H7 (cell line): ENCODE data around the gene MAPK9. TPM values are rescaled to one million over a fixed set of nuclear protein-coding genes. Genes with fewer than 3 reads are reported as not detected.

Source experiments
- DNase-seq: peaks from one replicate; pipeline ENCODE4 v3.0.0; 2012
- H3K27me3 ChIP-seq: 2 replicates; pipeline ENCODE4 v1.6.0; 2011; ENCODE audit warnings: mild to moderate bottlenecking, low read length; ENCODE audit not compliant: control insufficient read depth, insufficient read depth
- H3K36me3 ChIP-seq: replicated peaks from 2 replicates; pipeline ENCODE4 v1.5.1; 2011; ENCODE audit warnings: low read length; ENCODE audit not compliant: control insufficient read depth, insufficient read depth
- H3K4me3 ChIP-seq: 2 replicates; pipeline ENCODE4 v1.5.1; 2011; ENCODE audit warnings: low read depth, mild to moderate bottlenecking, control low read depth, low read length, moderate library complexity; ENCODE audit not compliant: insufficient read depth
- total RNA-seq: library from RNA; depleted of rRNA; stranded (reverse); fragments of >200 nt; shearing (Covaris generic); gene quantifications from 2 replicates; pipeline ENCODE4 v1.2.3, GENCODE V29; 2014

MAPK9 gene
- total RNA-seq, 1 experiment from 2014 or later, result 28.5 TPM

- no peak overlapping the region for H3K4me3 ChIP-seq
- peaks cover 51% of the 10 kb centered on the region for H3K36me3 ChIP-seq
- no peaks in the 10 kb centered on the region for H3K27me3 ChIP-seq
- DNase-seq, result peak; percentile 45
Observed at GRCh38 chr5:180330810-180331646, 39.1 kb upstream of the MAPK9 start.

- no peaks in the 10 kb centered on the region for H3K27me3 ChIP-seq
- H3K4me3 ChIP-seq, result no peak overlapping the region
- DNase-seq, result no peak
Observed at GRCh38 chr5:180330270-180330648, 38.4 kb upstream of the MAPK9 start.

GRCh38 chr5:180329606-180330269, 37.9 kb upstream of the MAPK9 start:
- Histone ChIP-seq H3K27me3 (no peaks in the 10 kb centered on the region), H3K4me3 (no peak overlapping the region), H3K36me3 (peaks cover 42% of the 10 kb centered on the region)
- DNase-seq, result peak; percentile 26

More at GRCh38 chr5:180330270-180330648, 38.4 kb upstream of the MAPK9 start:
- H3K36me3 ChIP-seq, result peaks cover 44% of the 10 kb centered on the region

GRCh38 chr5:180329138-180329435, 37.2 kb upstream of the MAPK9 start:
- DNase-seq, result no peak
- Histone ChIP-seq H3K36me3 (peaks cover 39% of the 10 kb centered on the region), H3K27me3 (no peaks in the 10 kb centered on the region), H3K4me3 (no peak overlapping the region)

- DNase-seq, result peak; percentile 92
- Histone ChIP-seq H3K27me3 (no peaks in the 10 kb centered on the region), H3K4me3 (no peak overlapping the region), H3K36me3 (peaks cover 41% of the 10 kb centered on the region)
Observed at GRCh38 chr5:180328296-180329137, 36.6 kb upstream of the MAPK9 start.

- Histone ChIP-seq H3K4me3 (no peak overlapping the region), H3K27me3 (no peaks in the 10 kb centered on the region), H3K36me3 (peaks cover 48% of the 10 kb centered on the region)
- DNase-seq, result no peak
Observed at GRCh38 chr5:180326989-180327565, 35.2 kb upstream of the MAPK9 start.

GRCh38 chr5:180324601-180324950, 32.7 kb upstream of the MAPK9 start:
- DNase-seq, result no peak
- H3K4me3 ChIP-seq, result no peak overlapping the region
- H3K27me3 ChIP-seq, result no peaks in the 10 kb centered on the region
- H3K36me3 ChIP-seq, result peaks cover 39% of the 10 kb centered on the region

GRCh38 chr5:180323941-180324600, 32.2 kb upstream of the MAPK9 start:
- no peaks in the 10 kb centered on the region for H3K27me3 ChIP-seq
- no peak overlapping the region for H3K4me3 ChIP-seq
- peak; percentile 22 for DNase-seq
- H3K36me3 ChIP-seq, result peaks cover 39% of the 10 kb centered on the region

GRCh38 chr5:180323160-180323559, 31.3 kb upstream of the MAPK9 start:
- DNase-seq, result no peak
- Histone ChIP-seq H3K4me3 (no peak overlapping the region), H3K36me3 (peaks cover 42% of the 10 kb centered on the region), H3K27me3 (no peaks in the 10 kb centered on the region)

- H3K36me3 ChIP-seq, result peaks cover 36% of the 10 kb centered on the region
- no peak overlapping the region for H3K4me3 ChIP-seq
- peak; percentile 42 for DNase-seq
- no peaks in the 10 kb centered on the region for H3K27me3 ChIP-seq
Observed at GRCh38 chr5:180318456-180319089, 26.7 kb upstream of the MAPK9 start.

- Histone ChIP-seq H3K36me3 (peaks cover 28% of the 10 kb centered on the region), H3K27me3 (no peaks in the 10 kb centered on the region), H3K4me3 (no peak overlapping the region)
- DNase-seq, result peak; percentile 14
Observed at GRCh38 chr5:180316586-180316985, 24.7 kb upstream of the MAPK9 start.

GRCh38 chr5:180315762-180316212, 23.9 kb upstream of the MAPK9 start:
- Histone ChIP-seq H3K36me3 (peaks cover 32% of the 10 kb centered on the region), H3K4me3 (no peak overlapping the region), H3K27me3 (no peaks in the 10 kb centered on the region)
- peak; percentile 88 for DNase-seq

- no peak overlapping the region for H3K4me3 ChIP-seq
- peaks cover 31% of the 10 kb centered on the region for H3K36me3 ChIP-seq
- H3K27me3 ChIP-seq, result no peaks in the 10 kb centered on the region
- peak; percentile 86 for DNase-seq
Observed at GRCh38 chr5:180313677-180314505, 22.0 kb upstream of the MAPK9 start.
